GM23248 (cell line): ENCODE data around the gene POLR3A.

ENCODE experiments used
- EZH2 ChIP-seq: fragments of 200-600 bp; sonication (generic); IDR thresholded peaks from 2 replicates; pipeline ENCODE4 v1.6.1; 2018; ENCODE audit warnings: antibody characterized with exemption, mild to moderate bottlenecking; ENCODE audit not compliant: insufficient read depth, poor library complexity, severe bottlenecking
- EZH2phosphoT487 ChIP-seq: fragments of 200-600 bp; sonication (generic); IDR thresholded peaks from 2 replicates; pipeline ENCODE4 v1.6.1; 2018; ENCODE audit warnings: antibody characterized with exemption, moderate library complexity, mild to moderate bottlenecking, low read depth; ENCODE audit not compliant: insufficient read depth

DNA sequence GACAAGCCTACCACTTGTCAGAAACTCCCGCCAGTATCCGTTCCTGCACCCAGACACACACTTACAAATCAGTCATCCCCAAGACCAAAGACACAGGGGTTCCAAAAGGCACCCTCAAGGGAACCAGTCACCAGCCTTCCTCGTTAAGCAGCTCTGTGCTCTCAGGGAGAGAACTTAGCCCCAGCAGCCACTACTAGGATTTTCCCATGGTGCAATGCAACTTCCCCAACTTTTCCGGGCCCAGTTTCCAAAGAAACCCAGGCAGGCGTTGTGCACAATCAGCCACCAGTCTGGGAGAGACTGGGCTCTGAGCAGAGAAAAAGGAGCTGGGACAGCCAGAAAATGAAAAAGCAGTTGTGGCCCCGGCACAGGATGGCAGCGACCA lies 103.9 kb downstream of the POLR3A start:
- no peak for TF ChIP-seq EZH2
- no peak for TF ChIP-seq EZH2phosphoT487
